GM21367 (cell line): Measurements from ENCODE around the gene TMEM169.
"Not testable (repeated sequence)": the region's sequence is repeated elsewhere in the genome, so short reads cannot be mapped to it uniquely, and the experiment has no call there.

Experiments used
- ATAC-seq: cut with Tn5 transposase; IDR thresholded peaks from one replicate; pipeline ENCODE4 v1.9.1; 2021; ENCODE audit not compliant: unreplicated experiment

TMEM169 gene

GRCh38 chr2:216071111-216071851 lies 10.4 kb upstream of the TMEM169 start:
- ATAC-seq = no peak

GRCh38 chr2:216072473-216072872 lies 9.2 kb upstream of the TMEM169 start:
- ATAC-seq = no peak

- ATAC-seq = no peak
Observed at GRCh38 chr2:216073773-216074172, 7.9 kb upstream of the TMEM169 start.

GRCh38 chr2:216074380-216074779 lies 7.3 kb upstream of the TMEM169 start:
- ATAC-seq = no peak

- ATAC-seq = no peak
Observed at GRCh38 chr2:216074794-216075193, 6.9 kb upstream of the TMEM169 start.

- no peak for ATAC-seq
Observed at GRCh38 chr2:216075510-216076485, 5.9 kb upstream of the TMEM169 start.

- ATAC-seq = no peak
Observed at GRCh38 chr2:216078776-216079175, 2.9 kb upstream of the TMEM169 start.

- ATAC-seq = not testable (repeated sequence)
Observed at GRCh38 chr2:216080048-216080447, 1.7 kb upstream of the TMEM169 start.

GRCh38 chr2:216081012-216081411 lies 707 bp upstream of the TMEM169 start:
- no peak for ATAC-seq

GRCh38 chr2:216082117-216082711 lies 495 bp downstream of the TMEM169 start:
- ATAC-seq = peak; percentile 6

GRCh38 chr2:216082805-216083204 lies 1.1 kb downstream of the TMEM169 start:
- ATAC-seq = no peak

GRCh38 chr2:216083464-216084281 lies 2.0 kb downstream of the TMEM169 start:
- ATAC-seq = no peak

GRCh38 chr2:216084547-216084946 lies 2.8 kb downstream of the TMEM169 start:
- no peak for ATAC-seq

- no peak for ATAC-seq
Observed at GRCh38 chr2:216086207-216086893, 4.6 kb downstream of the TMEM169 start.

- no peak for ATAC-seq
Observed at GRCh38 chr2:216090369-216090786, 8.7 kb downstream of the TMEM169 start.

- ATAC-seq = no peak
Observed at GRCh38 chr2:216092646-216093045, 10.9 kb downstream of the TMEM169 start.

- no peak for ATAC-seq
Observed at GRCh38 chr2:216094701-216095100, 13.0 kb downstream of the TMEM169 start.

GRCh38 chr2:216098421-216099334 lies 17.0 kb downstream of the TMEM169 start:
- no peak for ATAC-seq

- ATAC-seq = no peak
Observed at GRCh38 chr2:216101109-216101508, 19.4 kb downstream of the TMEM169 start.
